HTERT RPE-1 (cell line): ENCODE data around the gene MAFG.

Experiments
- in situ Hi-C: fragments of 300-500 bp; cut with MboI; formaldehyde crosslinking; loops from 4 replicates; pipeline ENCODE4 v1.14.3; 2020; ENCODE audit warnings: low sequenced_read_pairs

Gene MAFG

GRCh38 chr17:81927653-81928543 is at the start of gene MAFG:
Gene MAFG, minus strand, starts transcription at chr17:81927735. Its CDS starts 4,550 bp downstream, at chr17:81923185.
- in situ Hi-C loops, result no loop called here

GRCh38 chr17:81976332-81977210 is 49.0 kb upstream of the MAFG start:
- in situ Hi-C loops, result no loop called here

- in situ Hi-C loops, result no loop called here
Observed at GRCh38 chr17:81973432-81973831, 45.9 kb upstream of the MAFG start.

- in situ Hi-C loops, result no loop called here
Observed at GRCh38 chr17:81968850-81969812, 41.6 kb upstream of the MAFG start.

- in situ Hi-C loops, result no loop called here
Observed at GRCh38 chr17:81968396-81968745, 40.8 kb upstream of the MAFG start.

- in situ Hi-C loops, result no loop called here
Observed at GRCh38 chr17:81967533-81968395, 40.2 kb upstream of the MAFG start.

GRCh38 chr17:81967244-81967532 is 39.7 kb upstream of the MAFG start:
- in situ Hi-C loops, result no loop called here

- in situ Hi-C loops, result no loop called here
Observed at GRCh38 chr17:81966343-81967243, 39.1 kb upstream of the MAFG start.

GRCh38 chr17:81964081-81964849 is 36.7 kb upstream of the MAFG start:
- in situ Hi-C loops, result no loop called here

GRCh38 chr17:81962499-81963441 is 35.2 kb upstream of the MAFG start:
- in situ Hi-C loops, result no loop called here

GRCh38 chr17:81961521-81962498 is 34.3 kb upstream of the MAFG start:
- in situ Hi-C loops, result no loop called here

- in situ Hi-C loops, result no loop called here
Observed at GRCh38 chr17:81961087-81961511, 33.6 kb upstream of the MAFG start, which contains the start of gene NOTUM. Gene NOTUM, minus strand, starts transcription at chr17:81961187. Its CDS starts 278 bp downstream, at chr17:81960909.

GRCh38 chr17:81960130-81960958 is 32.8 kb upstream of the MAFG start:
- in situ Hi-C loops, result no loop called here

GRCh38 chr17:81959362-81960129 is 32.0 kb upstream of the MAFG start:
- in situ Hi-C loops, result no loop called here
